GM12878 (cell line): ENCODE measurements around the gene OR10K2. TPM values are rescaled to one million over a fixed set of nuclear protein-coding genes. Genes with fewer than 3 reads are reported as not detected.
"Not testable (repeated sequence)": the region's sequence is repeated elsewhere in the genome, so short reads cannot be mapped to it uniquely, and the experiment has no call there.

Experiments
- ATAC-seq: fragments of 200-7000 bp; cut with Tn5 transposase; 3 replicates; pipeline ENCODE4 v1.9.1; 2020; ENCODE audit warnings: mild to moderate bottlenecking, moderate library complexity
- BruUV-seq: library from RNA; stranded (reverse); fragments of 400-500 nt; replicated peaks from 2 replicates; lab custom pipeline; 2021; lab: Mats Ljungman, UMichigan
- CTCF ChIA-PET: fragments of 300-600 bp; sonication (Branson Sonifier 250); formaldehyde crosslinking; extraction: SDS; loops from one replicate; lab custom pipeline; 2021; ENCODE audit warnings: inconsistent platforms; lab: Yijun Ruan, JAX
- POLR2A ChIA-PET: fragments of 350-600 bp; formaldehyde crosslinking; extraction: SDS; loops from one replicate; lab custom pipeline; 2021; ENCODE audit warnings: inconsistent platforms; lab: Charles Lee
- RAD21 ChIA-PET: fragments of 300-600 bp; sonication (Branson Sonifier 250); formaldehyde crosslinking; loops from one replicate; lab custom pipeline; 2023; ENCODE audit warnings: antibody characterized with exemption; ENCODE audit not compliant: unreplicated experiment; lab: Charles Lee
- SMC1A ChIA-PET: fragments of 300-600 bp; sonication (Branson Sonifier 250); formaldehyde crosslinking; loops from one replicate; lab custom pipeline; 2023; ENCODE audit not compliant: unreplicated experiment, uncharacterized antibody; lab: Charles Lee
- DNase-seq: peaks from one replicate; pipeline ENCODE4 v3.0.0-alpha.2; 2011; ENCODE audit warnings: low read depth, low spot score
- FAIRE-seq: peaks from 3 replicates; lab custom pipeline; 2011; peaks lifted over from hg19 to GRCh38; lab: Jason Lieb, UNC
- H2AFZ ChIP-seq: 2 replicates; pipeline ENCODE4 v1.6.0; 2011; ENCODE audit warnings: low read depth, low read length, control low read depth; ENCODE audit not compliant: control insufficient read depth
- H3K27ac ChIP-seq: 2 replicates; pipeline ENCODE4 v1.5.1; 2011; ENCODE audit warnings: control low read depth; ENCODE audit not compliant: control insufficient read depth, insufficient read depth
- H3K27me3 ChIP-seq, 2 experiments: replicated peaks in 1 of 2; 2 replicates each; pipeline versions ENCODE4 v1.6.0 to v1.6.1; 2011; ENCODE audit warnings: low read length in 1 of 2; ENCODE audit not compliant: control insufficient read depth in 2 of 2, insufficient read depth in 2 of 2
- H3K36me3 ChIP-seq, 2 experiments: 2 replicates each; pipeline ENCODE4 v1.5.1; 2011; ENCODE audit warnings: low read length in 1 of 2; ENCODE audit not compliant: control insufficient read depth in 2 of 2, insufficient read depth in 2 of 2
- H3K4me1 ChIP-seq: 2 replicates; pipeline ENCODE4 v1.6.1; 2011; ENCODE audit warnings: mild to moderate bottlenecking, low read length, moderate library complexity, mixed read lengths; ENCODE audit not compliant: control insufficient read depth, insufficient read depth
- H3K4me2 ChIP-seq: 2 replicates; pipeline ENCODE4 v1.6.0; 2011; ENCODE audit warnings: control low read depth; ENCODE audit not compliant: control insufficient read depth, insufficient read depth
- H3K4me3 ChIP-seq: fragments of 200-600 bp; sonication (generic); 2 replicates; pipeline ENCODE4 v1.5.1; 2016
- H3K79me2 ChIP-seq: 2 replicates; pipeline ENCODE4 v1.6.0; 2011; ENCODE audit warnings: low read length; ENCODE audit not compliant: control insufficient read depth, insufficient read depth
- H3K9ac ChIP-seq: 2 replicates; pipeline ENCODE4 v1.8.0; 2011; ENCODE audit warnings: low read length, control low read depth, mixed read lengths; ENCODE audit not compliant: control insufficient read depth, insufficient read depth
- H3K9me3 ChIP-seq: replicated peaks from 3 replicates; pipeline ENCODE4 v1.5.1; 2011; ENCODE audit warnings: mild to moderate bottlenecking, low read length; ENCODE audit not compliant: control insufficient read depth, insufficient read depth
- H4K20me1 ChIP-seq: 2 replicates; pipeline ENCODE4 v1.6.0; 2011; ENCODE audit not compliant: control insufficient read depth, insufficient read depth
- EGR1 ChIP-seq, 2 experiments: IDR thresholded peaks; 1 replicate in 1 of 2; 2 replicates in 1 of 2; pipeline ENCODE4 v1.6.1; 2011 to 2012; ENCODE audit warnings: low read depth in 2 of 2, low read length in 2 of 2, borderline replicate concordance in 1 of 2, mild to moderate bottlenecking in 1 of 2, moderate library complexity in 1 of 2
- JUNB ChIP-seq: IDR thresholded peaks from 2 replicates; pipeline ENCODE4 v1.6.1; 2016; ENCODE audit warnings: antibody characterized with exemption, mild to moderate bottlenecking
- KAT2A ChIP-seq: conservative IDR thresholded peaks from 2 replicates; pipeline ENCODE4 v1.6.1; 2011; ENCODE audit warnings: low read depth, low read length; ENCODE audit not compliant: control insufficient read depth
- NFXL1 ChIP-seq: fragments of 450-650 bp; IDR thresholded peaks from 2 replicates; pipeline ENCODE4 v1.6.1; 2017; ENCODE audit warnings: antibody characterized with exemption, mild to moderate bottlenecking, borderline replicate concordance
- RBBP5 ChIP-seq: fragments of 200-600 bp; sonication (generic); conservative IDR thresholded peaks from 2 replicates; pipeline ENCODE4 v1.6.1; 2016
- RFX5 ChIP-seq: IDR thresholded peaks from 2 replicates; pipeline ENCODE4 v1.6.1; 2011; ENCODE audit warnings: low read depth, low read length, improper control_type of control experiment
- SMAD1 ChIP-seq: fragments of 450-650 bp; IDR thresholded peaks from 2 replicates; pipeline ENCODE4 v1.6.1; 2018; ENCODE audit warnings: mild to moderate bottlenecking, low read depth; ENCODE audit not compliant: partially characterized antibody
- SMAD5 ChIP-seq: IDR thresholded peaks from 2 replicates; pipeline ENCODE4 v1.6.1; 2016; ENCODE audit warnings: antibody characterized with exemption, low read depth
- WGBS: methylation state at CpG from one replicate; pipeline ENCODE4 v1.1.6; 2016; ENCODE audit warnings: low lambda C conversion rate; ENCODE audit not compliant: insufficient replicate concordance, insufficient coverage; ENCODE audit errors: missing lambda C conversion rate; 5-methylcytosine and 5-hydroxymethylcytosine counted together
- in situ Hi-C: fragments of 300-500 bp; cut with MboI; formaldehyde crosslinking; loops from 9 replicates; pipeline ENCODE4 v1.14.3; 2018; ENCODE audit warnings: mixed read lengths
- intact Hi-C: fragments of 100-400 bp; cut with micrococcal nuclease; formaldehyde crosslinking; loops from one replicate; pipeline ENCODE4 v1.14.2; 2022; ENCODE audit not compliant: unreplicated experiment
- polyA plus RNA-seq, 11 experiments: library from polyadenylated mRNA; depleted of rRNA in 4 of 11; unstranded in 6 of 11; stranded (reverse) in 5 of 11; fragments of >200 nt; fragmentation: Nextera tagmentation in 4 of 11; fragmentation: Illumina TruSeq in 1 of 11; extraction: Ambion mirVana in 4 of 11; extraction: Trizol in 1 of 11; gene quantifications; 1 replicate in 1 of 11; 2 replicates in 10 of 11; pipeline versions ENCODE4 v1.2.1 to v1.2.3, GENCODE V29; 2011 to 2016; ENCODE audit warnings: inconsistent platforms in 2 of 11, missing spikeins in 2 of 11, low read depth in 1 of 11
- total RNA-seq, 4 experiments: library from RNA; depleted of rRNA in 3 of 4; stranded (reverse); fragments of >200 nt in 3 of 4; fragmentation: Illumina TruSeq in 1 of 4; extraction: Trizol in 1 of 4; gene quantifications; 2 replicates each; pipeline versions ENCODE4 v1.2.1 to v1.2.3, GENCODE V29; 2013 to 2021
- TF ChIP-seq, protein P1 (sequence below): fragments of 450-650 bp; formaldehyde crosslinking; IDR thresholded peaks from 2 replicates; pipeline ENCODE4 v1.4.0; 2020; ENCODE audit warnings: mild to moderate bottlenecking, moderate library complexity

Gene OR10K2
- total and polyA plus RNA-seq, 10 of the 15 experiments (the other 5 are each of a cell fraction or from before 2014, with no cell fraction given) = not detected

DNA sequence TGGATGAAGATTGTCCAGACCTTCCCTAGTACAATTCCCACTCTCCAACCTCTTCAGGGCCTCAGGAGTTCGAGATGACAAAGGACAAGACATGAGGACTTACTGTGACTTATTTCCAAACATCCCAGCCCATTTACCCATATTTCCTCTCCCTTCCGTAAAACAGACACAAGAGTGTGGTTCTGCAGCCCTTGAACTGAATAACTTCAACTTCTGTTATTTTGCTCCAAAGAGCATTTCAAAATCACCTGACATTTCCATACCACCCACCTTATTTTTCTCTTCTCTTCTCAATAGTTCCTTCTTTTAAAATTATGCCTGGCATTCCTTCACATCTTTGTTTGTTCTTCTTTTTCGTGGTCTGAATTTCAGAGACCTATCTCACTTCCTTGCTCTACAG is 8.7 kb upstream of the OR10K2 start:
- TF ChIP-seq NFXL1 (no peak), KAT2A (no peak), SMAD1 (no peak), RFX5 (no peak), SMAD5 (no peak), RBBP5 (no peak), EGR1 (IDR thresholded peaks at IDR 0.05; ENCODE audit: borderline replicate concordance in 1 of 2, low read depth in 2 of 2, low read length in 2 of 2) (no peak), JUNB (no peak)
- TF ChIP-seq, protein P1, sequence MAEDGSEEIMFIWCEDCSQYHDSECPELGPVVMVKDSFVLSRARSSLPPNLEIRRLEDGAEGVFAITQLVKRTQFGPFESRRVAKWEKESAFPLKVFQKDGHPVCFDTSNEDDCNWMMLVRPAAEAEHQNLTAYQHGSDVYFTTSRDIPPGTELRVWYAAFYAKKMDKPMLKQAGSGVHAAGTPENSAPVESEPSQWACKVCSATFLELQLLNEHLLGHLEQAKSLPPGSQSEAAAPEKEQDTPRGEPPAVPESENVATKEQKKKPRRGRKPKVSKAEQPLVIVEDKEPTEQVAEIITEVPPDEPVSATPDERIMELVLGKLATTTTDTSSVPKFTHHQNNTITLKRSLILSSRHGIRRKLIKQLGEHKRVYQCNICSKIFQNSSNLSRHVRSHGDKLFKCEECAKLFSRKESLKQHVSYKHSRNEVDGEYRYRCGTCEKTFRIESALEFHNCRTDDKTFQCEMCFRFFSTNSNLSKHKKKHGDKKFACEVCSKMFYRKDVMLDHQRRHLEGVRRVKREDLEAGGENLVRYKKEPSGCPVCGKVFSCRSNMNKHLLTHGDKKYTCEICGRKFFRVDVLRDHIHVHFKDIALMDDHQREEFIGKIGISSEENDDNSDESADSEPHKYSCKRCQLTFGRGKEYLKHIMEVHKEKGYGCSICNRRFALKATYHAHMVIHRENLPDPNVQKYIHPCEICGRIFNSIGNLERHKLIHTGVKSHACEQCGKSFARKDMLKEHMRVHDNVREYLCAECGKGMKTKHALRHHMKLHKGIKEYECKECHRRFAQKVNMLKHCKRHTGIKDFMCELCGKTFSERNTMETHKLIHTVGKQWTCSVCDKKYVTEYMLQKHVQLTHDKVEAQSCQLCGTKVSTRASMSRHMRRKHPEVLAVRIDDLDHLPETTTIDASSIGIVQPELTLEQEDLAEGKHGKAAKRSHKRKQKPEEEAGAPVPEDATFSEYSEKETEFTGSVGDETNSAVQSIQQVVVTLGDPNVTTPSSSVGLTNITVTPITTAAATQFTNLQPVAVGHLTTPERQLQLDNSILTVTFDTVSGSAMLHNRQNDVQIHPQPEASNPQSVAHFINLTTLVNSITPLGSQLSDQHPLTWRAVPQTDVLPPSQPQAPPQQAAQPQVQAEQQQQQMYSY = no peak
- 0% methylated on average over 3 of the region's 3 CpGs for WGBS
- no peak for DNase-seq
- H3K4me3 ChIP-seq = no peak overlapping the region
- RAD21 ChIA-PET = no interaction called here
- no peak for ATAC-seq
- H3K9ac ChIP-seq = no peak overlapping the region
- FAIRE-seq = no peak
- POLR2A ChIA-PET = no interaction called here
- no TSS peak for BruUV-seq
- in situ Hi-C loops = no loop called here
- SMC1A ChIA-PET = no interaction called here
- intact Hi-C loops = no loop called here
- CTCF ChIA-PET = no interaction called here
- no peak overlapping the region for H3K27ac ChIP-seq
- H2AFZ ChIP-seq = no peak overlapping the region
- H3K9me3 ChIP-seq = no peaks in the 10 kb centered on the region
- no peaks in the 10 kb centered on the region for H4K20me1 ChIP-seq
- no peaks in the 10 kb centered on the region for H3K36me3 ChIP-seq
- no peak overlapping the region for H3K4me2 ChIP-seq
- H3K4me1 ChIP-seq = no peaks in the 10 kb centered on the region
- no peaks in the 10 kb centered on the region for H3K79me2 ChIP-seq
- no peaks in the 10 kb centered on the region for H3K27me3 ChIP-seq

DNA sequence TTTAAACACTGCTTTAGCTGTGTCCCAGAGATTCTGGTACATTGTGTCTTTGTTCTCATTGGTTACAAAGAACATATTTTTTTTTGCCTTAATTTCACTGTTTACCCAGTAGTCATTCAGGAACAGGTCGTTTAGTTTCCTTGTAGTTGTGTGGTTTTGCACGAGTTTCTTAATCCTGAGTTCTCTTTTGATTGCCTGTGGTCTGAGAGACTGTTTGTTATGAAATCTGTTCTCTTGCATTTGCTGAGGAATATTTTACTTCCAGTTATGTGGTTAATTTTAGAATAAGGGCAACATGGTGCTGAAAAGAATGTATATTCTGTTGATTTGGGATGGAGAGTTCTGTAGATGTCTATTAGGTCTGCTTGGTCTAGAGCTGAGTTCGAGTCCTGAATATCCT is 4.1 kb upstream of the OR10K2 start:
- H3K4me1 ChIP-seq, CTCF ChIA-PET, ATAC-seq, BruUV-seq, in situ Hi-C loops, SMC1A ChIA-PET, FAIRE-seq, H3K27me3 ChIP-seq, H3K9me3 ChIP-seq, H3K4me3 ChIP-seq, intact Hi-C loops, H3K9ac ChIP-seq, H3K27ac ChIP-seq, POLR2A ChIA-PET, DNase-seq, H3K4me2 ChIP-seq, H4K20me1 ChIP-seq, H3K36me3 ChIP-seq, RAD21 ChIA-PET, H2AFZ ChIP-seq, H3K79me2 ChIP-seq: not testable (repeated sequence)
- WGBS = 0% methylated on average over 3 of the region's 3 CpGs
